Sigmoid colon (tissue), 7 donors: ENCODE results near the gene SLC38A3. TPM values are rescaled to one million over a fixed set of nuclear protein-coding genes. Genes with fewer than 3 reads are reported as not detected.

ENCODE experiments used
- DNase-seq: peaks from one replicate; pipeline ENCODE4 v3.0.0-alpha.2; 2019
- H3K27ac ChIP-seq, 4 donors: fragments of 200-600 bp; sonication (generic); one replicate each; pipeline ENCODE4 v1.5.1; 2016 to 2019; ENCODE audit warnings: mild to moderate bottlenecking in 1 of 4
- H3K27me3 ChIP-seq, 3 donors: fragments of 200-600 bp; sonication (generic); one replicate each; pipeline ENCODE4 v1.5.1; 2019; ENCODE audit warnings: mild to moderate bottlenecking in 1 of 3
- H3K36me3 ChIP-seq, 4 donors: fragments of 200-600 bp; sonication (generic); one replicate each; pipeline ENCODE4 v1.5.1; 2016 to 2019
- H3K4me1 ChIP-seq, 4 donors: fragments of 200-600 bp; sonication (generic); one replicate each; pipeline ENCODE4 v1.5.1; 2017 to 2019
- H3K4me3 ChIP-seq, 4 donors: fragments of 200-600 bp; sonication (generic); one replicate each; pipeline ENCODE4 v1.5.1; 2017 to 2019; ENCODE audit warnings: mild to moderate bottlenecking in 2 of 4, moderate library complexity in 1 of 4
- H3K9me3 ChIP-seq, 4 donors: fragments of 200-600 bp in 3 of 4; sonication (generic) in 3 of 4; one replicate each; pipeline versions ENCODE4 v1.5.1 to v1.6.1; 2013 to 2019
- EP300 ChIP-seq, 4 donors: sonication (generic); formaldehyde crosslinking; IDR thresholded peaks; one replicate each; pipeline ENCODE4 v1.6.1; 2017; ENCODE audit warnings: antibody characterized with exemption in 4 of 4
- POLR2A ChIP-seq, 2 donors: fragments of 450-650 bp; IDR thresholded peaks; one replicate each; pipeline ENCODE4 v1.6.1; 2016; ENCODE audit warnings: antibody characterized with exemption in 2 of 2, mild to moderate bottlenecking in 2 of 2, moderate library complexity in 2 of 2
- POLR2AphosphoS5 ChIP-seq, 4 donors: sonication (generic); formaldehyde crosslinking; IDR thresholded peaks; one replicate each; pipeline ENCODE4 v1.6.1; 2017; ENCODE audit warnings: antibody characterized with exemption in 4 of 4
- WGBS, 2 donors: extraction: QIAGEN DNeasy Blood & Tissue Kit; methylation state at CpG; one replicate each; pipeline ENCODE4 v1.1.7; 2013; 5-methylcytosine and 5-hydroxymethylcytosine counted together
- intact Hi-C: fragments of 100-400 bp; cut with DNase I; formaldehyde crosslinking; loops from one replicate; pipeline ENCODE4 v1.15.1; 2023
- polyA plus RNA-seq, 3 donors: library from polyadenylated mRNA; stranded (reverse); fragments of 200-250 nt; gene quantifications; one replicate each; pipeline ENCODE4 v1.2.3, GENCODE V29; 2013
- total RNA-seq, 4 donors: library from RNA; depleted of rRNA; stranded (reverse); fragments of >200 nt; gene quantifications; one replicate each; pipeline ENCODE4 v1.1.0, GENCODE V29; 2016
- TF ChIP-seq, protein P1 (sequence below), 4 experiments: fragments of 450-650 bp in 3 of 4; fragments of 200-600 bp in 1 of 4; IDR thresholded peaks; one replicate each; pipeline ENCODE4 v1.5.1; 2016 to 2019; ENCODE audit warnings: antibody characterized with exemption in 4 of 4, mild to moderate bottlenecking in 3 of 4, moderate library complexity in 2 of 4
- donor health status: healthy with polysubstance abuse.
- donor health status: Bipolar disorder and iron deficiency.
- donor health status: healthy.

The SLC38A3 gene
- total and polyA plus RNA-seq, 7 donors, result 0.07 to 0.28 TPM; not detected in 5

DNA sequence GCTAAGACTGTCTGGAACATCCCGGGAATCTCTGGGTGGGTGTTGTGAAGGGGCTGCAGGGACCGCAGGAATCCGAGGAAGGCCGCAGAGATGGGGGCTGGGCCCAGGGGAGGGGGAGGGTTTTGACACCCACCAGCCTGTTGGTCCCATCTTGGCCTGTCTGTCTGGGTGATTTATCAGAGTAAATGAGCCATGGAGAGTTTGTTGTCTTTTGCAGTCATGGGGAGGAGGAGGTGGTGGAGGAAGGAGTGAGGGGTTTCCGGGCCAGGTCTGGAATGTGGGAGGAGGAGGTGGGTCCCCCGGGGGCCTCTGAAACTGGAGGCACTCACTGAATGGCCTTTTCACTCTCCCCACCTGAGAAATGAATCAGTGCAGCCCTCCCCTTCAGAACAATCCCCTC, 38.5 kb upstream of the SLC38A3 start:
- TF ChIP-seq POLR2A (IDR thresholded peaks at IDR 0.05) (no peak), POLR2AphosphoS5 (IDR thresholded peaks at IDR 0.05) (no peak)
- TF ChIP-seq, protein P1, sequence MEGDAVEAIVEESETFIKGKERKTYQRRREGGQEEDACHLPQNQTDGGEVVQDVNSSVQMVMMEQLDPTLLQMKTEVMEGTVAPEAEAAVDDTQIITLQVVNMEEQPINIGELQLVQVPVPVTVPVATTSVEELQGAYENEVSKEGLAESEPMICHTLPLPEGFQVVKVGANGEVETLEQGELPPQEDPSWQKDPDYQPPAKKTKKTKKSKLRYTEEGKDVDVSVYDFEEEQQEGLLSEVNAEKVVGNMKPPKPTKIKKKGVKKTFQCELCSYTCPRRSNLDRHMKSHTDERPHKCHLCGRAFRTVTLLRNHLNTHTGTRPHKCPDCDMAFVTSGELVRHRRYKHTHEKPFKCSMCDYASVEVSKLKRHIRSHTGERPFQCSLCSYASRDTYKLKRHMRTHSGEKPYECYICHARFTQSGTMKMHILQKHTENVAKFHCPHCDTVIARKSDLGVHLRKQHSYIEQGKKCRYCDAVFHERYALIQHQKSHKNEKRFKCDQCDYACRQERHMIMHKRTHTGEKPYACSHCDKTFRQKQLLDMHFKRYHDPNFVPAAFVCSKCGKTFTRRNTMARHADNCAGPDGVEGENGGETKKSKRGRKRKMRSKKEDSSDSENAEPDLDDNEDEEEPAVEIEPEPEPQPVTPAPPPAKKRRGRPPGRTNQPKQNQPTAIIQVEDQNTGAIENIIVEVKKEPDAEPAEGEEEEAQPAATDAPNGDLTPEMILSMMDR (IDR thresholded peaks at IDR 0.05), result no peak
- H3K9me3 ChIP-seq, result no peaks in the 10 kb centered on the region
- no peaks in the 10 kb centered on the region for H3K27me3 ChIP-seq
- H3K36me3 ChIP-seq, result no peaks in the 10 kb centered on the region
- WGBS, 2 donors, result 68 to 86% methylated on average over 6 of the region's 6 CpGs
- no peak overlapping the region for H3K4me3 ChIP-seq
- intact Hi-C loops, result no loop called here
- peak overlapping the region; percentile 86 to 91 (median 88) for H3K27ac ChIP-seq
- peaks cover 0 to 83% (median 80%) of the 10 kb centered on the region in 4 donors for H3K4me1 ChIP-seq
- DNase-seq, result no peak

DNA sequence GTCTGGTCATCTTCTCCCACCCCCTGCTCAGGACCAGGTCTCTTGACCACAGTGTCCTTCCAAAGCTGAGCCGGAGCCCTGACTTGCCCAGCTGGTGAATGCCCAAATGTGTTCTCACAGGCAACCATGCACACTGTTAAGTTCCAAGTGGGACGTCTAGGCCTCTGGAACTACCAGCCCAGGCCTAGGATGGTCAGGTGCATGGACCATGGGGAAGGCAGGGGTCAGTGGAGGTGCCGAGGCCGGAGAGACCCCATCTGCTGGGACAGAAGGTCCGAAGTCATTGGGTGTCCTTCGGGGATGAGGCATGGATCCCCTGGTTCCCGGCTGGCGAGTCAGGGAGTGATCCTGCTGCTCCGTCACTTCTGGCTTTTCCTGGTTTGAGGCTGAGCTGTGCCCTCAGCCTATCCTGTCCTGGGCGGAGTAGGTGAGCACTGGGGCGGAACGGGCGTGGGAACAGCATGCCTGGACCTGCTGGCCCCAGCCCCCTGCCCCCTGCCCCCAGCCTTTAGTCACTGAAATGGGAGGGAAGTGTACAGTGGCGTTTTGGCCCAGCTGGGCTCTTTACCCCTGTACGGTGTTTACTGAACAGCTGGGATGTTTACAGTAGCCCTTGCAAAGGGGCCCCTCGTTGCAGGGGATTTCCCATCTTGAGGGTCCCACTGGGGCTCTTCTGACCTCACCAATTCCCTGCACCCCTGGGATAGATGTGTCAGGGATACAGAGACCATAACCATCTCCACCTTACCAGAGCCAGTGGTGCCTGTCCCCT, 37.8 kb upstream of the SLC38A3 start:
- H3K27ac ChIP-seq, result peak overlapping the region; percentile 86 to 91 (median 88)
- H3K4me3 ChIP-seq, result no peak overlapping the region
- TF ChIP-seq POLR2AphosphoS5 (IDR thresholded peaks at IDR 0.05) (no peak), POLR2A (IDR thresholded peaks at IDR 0.05) (no peak), EP300 (IDR thresholded peaks at IDR 0.05) (no peak)
- TF ChIP-seq, protein P1 (IDR thresholded peaks at IDR 0.05), result no peak
- H3K4me1 ChIP-seq, result peaks cover 0 to 77% (median 74%) of the 10 kb centered on the region in 4 donors
- 28 to 57% methylated on average over 16 of the region's 16 CpGs for WGBS, 2 donors
- H3K9me3 ChIP-seq, result no peaks in the 10 kb centered on the region
- no peaks in the 10 kb centered on the region for H3K36me3 ChIP-seq
- no peaks in the 10 kb centered on the region for H3K27me3 ChIP-seq
- intact Hi-C loops, result no loop called here
- no peak for DNase-seq

DNA sequence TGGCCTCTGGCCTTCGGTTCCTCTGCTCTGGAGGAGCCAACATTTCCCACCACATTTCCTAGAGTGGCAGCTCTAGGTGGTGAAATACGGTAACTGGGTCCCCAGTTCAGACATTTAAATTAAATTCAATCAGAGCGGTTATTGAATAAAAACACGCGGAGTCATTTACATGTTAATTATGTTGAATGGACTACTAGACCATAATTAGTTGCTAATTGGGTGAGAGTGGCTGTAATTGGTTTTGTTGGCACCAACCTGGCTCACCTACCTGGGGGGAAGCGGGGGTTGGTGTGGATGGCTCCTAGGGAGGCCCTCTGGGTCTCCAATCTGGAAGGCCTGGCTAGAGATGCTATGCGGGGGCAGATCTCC, 37.2 kb upstream of the SLC38A3 start:
- H3K4me1 ChIP-seq, result peaks cover 0 to 76% (median 69%) of the 10 kb centered on the region in 4 donors

DNA sequence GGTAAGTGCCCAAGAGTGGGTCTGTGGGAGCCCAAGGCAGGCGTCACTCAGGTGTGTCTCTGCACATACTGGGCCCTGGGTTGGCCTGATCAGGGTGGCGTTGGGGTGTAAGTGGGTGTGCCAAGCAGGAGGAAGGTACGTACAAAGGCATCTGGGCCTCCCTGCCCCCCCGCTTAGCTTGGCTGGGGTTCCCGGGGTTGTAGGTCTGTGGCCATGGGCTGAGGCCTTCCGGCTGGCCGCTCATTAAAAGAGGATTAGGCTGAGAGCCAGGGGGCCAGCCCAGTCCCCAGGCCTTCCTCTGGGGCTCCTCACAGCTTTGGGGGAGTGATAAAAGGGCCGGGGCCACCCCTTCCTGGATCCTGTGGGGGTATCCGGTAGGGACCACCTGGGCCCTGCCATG, 36.7 kb upstream of the SLC38A3 start:
- no peaks in the 10 kb centered on the region for H3K9me3 ChIP-seq
- H3K27ac ChIP-seq, result peak overlapping the region; percentile 86 to 91 (median 88)
- no peaks in the 10 kb centered on the region for H3K27me3 ChIP-seq
- WGBS, 2 donors, result 58 to 69% methylated on average over 9 of the region's 9 CpGs
- no peaks in the 10 kb centered on the region for H3K36me3 ChIP-seq
- TF ChIP-seq EP300 (IDR thresholded peaks at IDR 0.05), result no peak
- TF ChIP-seq, protein P1 (IDR thresholded peaks at IDR 0.05), result no peak
- H3K4me1 ChIP-seq, result peaks cover 0 to 73% (median 63%) of the 10 kb centered on the region in 4 donors
- no peak for DNase-seq
- intact Hi-C loops, result no loop called here
- H3K4me3 ChIP-seq, result no peak overlapping the region

More for the DNA sequence above, 37.2 kb upstream of the SLC38A3 start:
- no peaks in the 10 kb centered on the region for H3K36me3 ChIP-seq
- no peak for TF ChIP-seq EP300 (IDR thresholded peaks at IDR 0.05)
- TF ChIP-seq, protein P1 (IDR thresholded peaks at IDR 0.05), result no peak
- no peak for TF ChIP-seq POLR2AphosphoS5 (IDR thresholded peaks at IDR 0.05)
- TF ChIP-seq POLR2A (IDR thresholded peaks at IDR 0.05), result no peak
- intact Hi-C loops, result no loop called here
- WGBS, 2 donors, result 90% methylated on average over 7 of the region's 7 CpGs
- no peak for DNase-seq
- no peaks in the 10 kb centered on the region for H3K27me3 ChIP-seq
- no peak overlapping the region for H3K4me3 ChIP-seq
- H3K9me3 ChIP-seq, result no peaks in the 10 kb centered on the region
- H3K27ac ChIP-seq, result peak overlapping the region; percentile 86 to 91 (median 88)
